Measurements from ENCODE around the gene NAV2.

NAV2 gene

DNA sequence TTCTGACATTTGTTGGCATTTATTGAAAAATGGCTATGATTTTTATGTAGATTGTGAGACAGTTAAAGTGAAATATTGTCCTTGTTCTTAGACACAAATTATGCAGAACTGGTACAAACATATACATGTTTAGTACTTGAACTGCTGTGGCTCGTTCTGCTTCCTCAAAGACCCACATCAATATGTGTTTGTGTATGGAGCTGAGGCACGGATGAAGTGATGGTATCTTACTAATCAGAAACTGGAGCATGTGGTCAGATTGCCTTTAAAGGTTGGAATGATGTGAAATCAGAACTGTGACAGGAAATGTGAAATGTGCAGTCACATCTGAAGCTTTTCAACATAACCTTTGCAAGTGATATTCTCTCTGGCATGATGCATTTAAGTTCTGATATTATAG is 130.4 kb downstream of the NAV2 start:
- FAIRE-seq, result no peak

DNA sequence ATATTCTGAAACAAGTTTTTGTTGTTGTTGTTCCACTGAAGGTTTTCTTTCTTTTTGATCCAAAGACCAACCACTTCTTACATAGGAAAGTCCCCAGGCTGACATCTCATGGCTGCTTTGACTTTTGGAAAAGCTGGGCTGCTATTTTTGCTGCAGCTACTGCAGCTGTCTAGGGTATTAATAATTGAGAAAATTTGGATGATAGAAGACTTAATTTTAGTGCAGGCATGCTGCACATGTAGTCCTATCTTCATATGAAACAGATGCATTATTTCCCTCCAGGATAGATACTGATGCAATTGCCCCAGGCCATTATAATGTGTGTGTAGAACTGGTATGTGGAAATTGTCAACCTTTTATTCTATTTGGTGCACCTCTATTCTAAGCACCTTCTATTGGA is 131.4 kb downstream of the NAV2 start:
- FAIRE-seq, result no peak

DNA sequence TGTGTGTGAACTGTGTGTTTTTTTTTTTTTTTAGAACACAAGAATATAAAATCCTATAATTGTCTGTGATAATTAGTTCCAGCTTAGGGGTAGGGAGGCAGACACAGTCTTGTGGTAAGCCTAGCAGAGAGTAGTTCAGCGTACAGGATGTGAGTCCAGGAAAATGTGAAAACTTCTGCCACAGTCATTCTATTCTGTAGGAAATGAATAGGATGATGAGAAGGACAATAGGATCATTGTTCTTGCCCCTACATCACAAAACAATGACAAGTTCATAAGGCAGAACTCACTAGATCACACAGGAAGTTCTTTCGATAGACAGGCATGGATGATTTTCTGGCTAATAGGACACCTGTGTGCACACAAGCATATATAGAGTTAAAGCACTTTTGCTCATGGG is 132.2 kb downstream of the NAV2 start:
- FAIRE-seq, result no peak

DNA sequence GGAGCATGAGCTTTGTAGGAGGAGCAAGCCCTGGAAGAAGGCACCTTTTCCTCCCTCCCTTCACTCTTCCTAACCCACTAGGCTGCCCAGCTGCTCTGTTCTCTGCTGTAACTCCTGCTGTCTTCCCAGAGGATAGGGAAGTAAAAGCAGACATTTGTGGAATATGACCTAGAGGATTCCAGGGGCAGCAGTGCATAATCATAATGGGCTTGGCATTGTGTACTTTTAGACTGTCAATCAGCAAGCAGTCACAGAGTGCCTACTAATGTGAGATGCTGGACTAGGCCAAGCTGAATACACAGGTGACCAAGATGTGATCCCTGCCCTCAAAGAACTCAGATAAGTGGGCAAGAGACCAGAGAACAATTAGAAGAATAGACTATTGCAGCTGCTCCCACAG is 133.0 kb downstream of the NAV2 start:
- FAIRE-seq, result no peak

DNA sequence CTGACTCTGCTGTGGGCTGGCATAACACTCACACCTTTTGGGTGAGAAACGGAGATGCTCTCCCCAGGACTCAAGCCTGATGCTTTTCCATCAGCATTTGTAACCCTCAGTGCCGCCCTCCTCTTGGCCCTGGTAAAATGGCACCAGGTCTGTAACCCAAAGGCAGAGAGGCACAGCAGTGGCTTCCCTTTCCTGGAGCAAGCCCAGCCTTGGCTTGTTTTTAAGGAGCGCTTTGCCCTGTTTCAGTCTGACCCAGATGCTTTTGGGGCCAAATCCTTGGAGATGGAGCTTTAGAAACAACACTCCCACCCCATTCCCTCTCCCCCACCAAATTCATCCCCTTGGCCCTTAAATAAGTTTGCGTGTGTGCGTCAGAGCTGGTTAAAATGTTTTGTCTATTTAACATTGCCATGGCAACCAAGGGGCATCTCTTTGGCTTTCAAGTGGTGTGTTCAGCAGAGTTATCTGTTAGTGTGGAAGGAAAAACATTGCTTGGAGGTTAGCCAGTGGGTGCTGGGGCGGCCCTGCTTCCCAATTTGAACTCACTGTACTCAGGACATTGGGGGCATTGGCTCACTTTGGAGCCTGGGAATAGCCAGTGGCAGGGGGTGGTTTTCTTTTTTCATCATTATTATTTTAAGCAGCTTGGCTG is 134.1 kb downstream of the NAV2 start:
- no peak for FAIRE-seq

DNA sequence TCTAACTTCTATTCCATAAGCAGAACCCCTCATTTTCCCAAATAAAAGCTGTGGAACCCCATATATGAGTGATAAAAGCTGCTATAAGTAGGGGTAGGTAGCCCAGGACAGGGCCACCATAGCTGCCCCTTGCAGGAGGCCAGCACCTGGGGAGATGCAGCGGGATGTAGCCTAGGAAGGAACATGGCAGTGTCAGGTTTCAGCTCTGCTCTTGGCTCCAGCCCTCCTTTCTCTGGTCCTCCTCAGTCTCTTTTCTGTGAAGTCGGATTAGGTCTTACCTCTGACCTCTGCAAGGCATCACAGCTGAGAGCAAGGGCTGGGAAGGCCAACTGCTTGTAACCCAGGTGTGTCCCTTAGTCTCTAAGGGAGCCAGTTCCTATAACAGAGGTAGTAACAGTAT is 135.6 kb downstream of the NAV2 start:
- FAIRE-seq, result no peak

DNA sequence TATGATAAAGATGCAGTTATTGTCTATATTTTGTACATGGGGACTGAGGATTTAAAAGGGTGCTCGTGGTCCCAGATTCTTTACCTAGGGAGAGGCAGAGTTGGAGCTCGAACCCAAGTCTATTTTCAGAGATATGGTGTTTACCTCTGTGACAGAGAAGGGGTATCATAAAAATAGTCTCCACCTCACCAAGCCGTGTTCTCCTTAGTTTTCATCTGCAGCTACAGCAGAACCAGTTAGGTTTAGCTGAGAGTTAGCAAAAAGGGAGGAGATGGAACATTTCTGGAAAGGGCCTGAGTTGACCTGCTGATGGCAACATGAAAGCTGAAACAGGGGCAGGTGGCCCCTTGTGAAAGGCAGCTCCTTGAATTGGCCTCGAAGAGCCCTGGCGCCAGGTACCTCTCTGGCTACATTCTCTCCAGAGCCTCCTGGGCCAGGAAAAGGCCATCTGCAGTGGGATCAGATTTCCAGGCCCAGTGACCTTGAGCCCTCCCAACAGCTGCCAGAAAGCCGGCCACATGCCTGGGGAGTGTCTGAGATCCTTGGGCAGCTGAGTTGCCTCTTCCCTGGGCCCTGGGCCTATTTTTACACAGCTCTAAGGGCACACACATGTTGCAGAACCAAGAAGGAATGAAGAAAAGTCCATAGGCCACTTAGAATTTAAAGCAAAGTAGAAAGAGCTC is 136.6 kb downstream of the NAV2 start:
- no peak for FAIRE-seq

DNA sequence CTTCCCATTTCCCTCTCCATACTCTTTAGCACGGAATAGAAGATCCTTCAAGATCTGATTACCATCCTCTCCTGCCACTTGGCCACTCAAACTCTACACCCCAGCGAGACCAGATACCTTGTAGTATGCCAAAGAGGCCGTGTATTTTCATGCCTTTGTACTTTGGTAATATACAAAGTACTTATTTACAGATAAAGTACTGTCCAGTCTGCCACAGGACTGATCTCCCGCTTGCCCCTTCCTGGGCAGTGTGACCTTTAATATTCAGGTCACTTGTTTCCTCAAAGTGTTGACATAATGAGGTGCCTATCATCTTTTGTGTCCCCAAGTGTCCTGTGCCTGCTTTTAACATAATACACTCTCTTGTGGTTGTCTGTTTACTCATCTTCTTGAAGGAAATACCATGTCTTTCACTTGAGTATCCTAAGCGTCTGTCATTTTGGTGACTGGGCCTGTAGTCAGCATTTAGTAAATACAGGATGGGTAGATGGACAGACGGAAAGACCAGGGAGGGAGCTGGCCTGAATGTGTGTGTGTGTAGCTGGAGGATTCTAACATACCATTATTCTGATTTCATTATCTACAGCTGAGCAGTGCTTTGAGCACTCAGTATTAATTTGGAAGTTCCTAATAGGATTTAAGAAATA is 137.4 kb downstream of the NAV2 start:
- no peak for FAIRE-seq

DNA sequence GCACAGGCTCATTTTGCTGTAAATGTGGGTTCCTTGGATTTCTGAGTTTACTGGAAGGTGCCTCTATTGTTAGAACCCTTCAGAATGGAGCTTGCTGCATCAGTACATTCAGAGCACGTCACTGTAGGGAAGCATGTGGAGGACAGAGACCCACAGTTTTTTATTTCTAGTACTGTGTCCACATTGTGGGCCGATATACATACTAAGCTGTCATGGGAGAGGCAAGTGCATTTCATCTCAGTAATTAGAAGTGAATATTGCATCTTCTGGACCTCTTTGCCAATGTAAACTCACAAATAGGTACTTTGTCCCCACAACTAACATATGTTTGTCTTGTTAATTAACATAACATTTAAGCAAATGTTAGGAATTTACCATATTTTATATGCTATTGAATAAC is 139.7 kb downstream of the NAV2 start:
- FAIRE-seq, result no peak

DNA sequence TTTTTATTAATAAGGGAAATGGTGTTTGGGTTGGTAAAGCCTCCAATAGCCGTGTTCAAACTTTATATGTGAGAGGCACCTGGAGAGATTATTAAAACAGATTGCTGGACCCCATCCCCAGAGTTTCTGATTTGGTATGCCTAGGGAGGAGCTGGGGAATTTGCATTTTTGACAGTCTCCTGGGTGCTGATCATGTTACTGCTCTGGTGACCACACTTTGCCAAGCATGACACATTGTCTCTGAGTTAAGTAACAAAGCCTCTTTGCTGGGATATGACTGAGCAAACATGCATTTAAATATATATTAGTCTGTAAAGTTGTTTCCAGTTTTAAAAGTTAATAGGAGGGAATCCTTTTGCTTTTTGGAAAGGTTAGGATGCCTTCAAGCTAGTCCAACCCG is 140.4 kb downstream of the NAV2 start:
- FAIRE-seq, result no peak

DNA sequence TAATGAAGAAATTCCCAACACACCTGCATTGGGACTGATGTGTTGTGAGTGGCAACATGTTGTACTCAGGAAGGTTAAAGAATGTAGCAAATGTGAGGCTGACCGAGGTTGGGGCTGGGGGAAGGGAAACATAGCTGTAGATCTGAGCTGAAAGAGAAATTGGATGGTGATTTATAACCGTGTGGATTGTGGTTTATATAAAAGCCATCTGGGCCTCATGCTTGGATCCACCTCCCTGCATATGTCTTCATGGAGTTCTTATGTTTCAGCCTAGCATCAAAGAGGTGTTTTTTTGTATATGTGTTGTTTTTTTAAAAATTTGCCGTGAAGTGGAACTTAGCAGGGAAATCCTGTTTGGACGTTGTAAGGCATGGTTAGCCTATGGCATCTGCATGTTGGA is 141.3 kb downstream of the NAV2 start:
- no peak for FAIRE-seq

DNA sequence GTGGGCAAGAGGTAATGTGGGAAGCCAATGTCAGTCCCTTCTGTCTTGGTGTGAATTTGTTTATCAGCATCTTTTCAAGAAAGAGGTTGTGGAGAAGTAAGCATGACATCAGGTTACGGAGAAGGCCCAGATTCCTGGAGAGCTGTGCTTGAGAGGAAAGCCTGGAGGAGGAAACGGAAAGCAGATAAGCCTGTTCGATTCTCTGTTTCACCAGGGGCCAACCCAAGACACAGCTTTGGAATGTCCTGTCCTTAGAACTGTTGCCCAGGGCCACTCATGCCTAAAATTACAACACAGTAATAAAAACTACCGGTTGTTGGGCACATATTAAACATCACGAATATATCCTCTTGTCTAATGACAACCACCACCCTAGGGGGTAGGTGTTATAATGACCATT is 148.5 kb downstream of the NAV2 start:
- no peak for FAIRE-seq

DNA sequence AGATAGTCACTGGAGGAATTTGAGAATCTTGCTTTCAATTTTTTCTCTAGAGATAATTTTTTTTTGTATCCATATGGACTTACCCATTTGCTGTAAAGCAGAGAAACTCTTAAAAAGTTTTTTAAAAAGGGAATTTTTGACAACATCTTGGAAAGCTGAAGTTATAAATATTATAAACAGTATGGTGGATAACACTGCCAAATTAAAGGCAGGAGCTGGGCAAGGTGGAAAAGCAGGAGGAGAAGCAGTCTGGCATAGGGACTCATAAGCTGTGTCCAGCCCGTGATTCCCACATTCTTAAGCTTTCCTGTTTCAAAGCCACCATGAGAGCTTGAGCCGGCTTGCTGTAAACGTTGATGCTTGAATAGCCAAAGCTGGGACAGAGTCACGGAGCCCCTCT is 149.5 kb downstream of the NAV2 start:
- FAIRE-seq, result no peak

DNA sequence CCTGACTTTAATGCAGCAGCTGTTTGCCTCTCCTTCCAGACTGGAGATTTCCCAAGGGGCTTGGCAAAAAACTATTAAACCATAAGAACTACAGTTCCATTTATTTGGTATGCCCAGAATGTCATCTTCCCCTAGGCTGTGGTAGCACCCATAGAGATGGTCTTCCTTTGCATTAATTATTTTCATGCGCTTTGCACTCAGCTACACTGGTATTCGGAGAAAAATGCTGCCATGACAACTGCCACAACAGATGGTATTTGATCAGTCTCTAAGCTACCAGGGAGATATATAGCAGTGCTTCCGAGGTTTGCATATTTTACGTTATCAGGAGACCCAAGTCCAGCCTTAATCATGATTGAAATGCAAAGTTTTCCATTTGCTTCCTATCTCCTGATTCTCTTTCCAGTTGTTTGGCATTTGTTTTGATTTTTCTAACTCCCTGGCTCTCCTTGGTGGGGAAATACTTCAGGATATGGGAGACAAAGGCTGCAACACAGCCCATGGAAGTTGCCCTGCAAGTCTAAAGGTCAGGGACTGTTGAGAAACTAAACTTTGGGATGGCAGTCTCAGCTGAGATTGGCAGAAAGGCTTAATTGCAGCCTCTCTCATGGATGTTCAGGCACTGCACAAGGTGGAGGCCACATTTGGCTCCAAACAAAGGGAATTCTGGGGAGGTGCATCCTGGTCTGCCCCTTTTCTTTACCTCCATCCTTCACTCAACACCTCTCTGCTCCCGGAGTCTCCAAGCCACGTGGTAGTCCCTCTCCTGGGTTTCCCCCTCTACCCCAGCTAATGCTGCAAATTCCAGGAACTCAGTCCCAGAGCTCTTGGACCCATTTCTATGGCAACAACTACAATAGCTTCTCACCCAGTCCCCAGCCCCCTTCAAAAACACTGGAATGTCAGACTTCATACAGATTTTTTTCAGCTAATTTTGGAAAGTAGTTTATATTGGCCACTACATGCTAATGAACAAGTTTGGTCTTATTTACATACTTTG is 151.8 kb downstream of the NAV2 start:
- FAIRE-seq, result no peak

DNA sequence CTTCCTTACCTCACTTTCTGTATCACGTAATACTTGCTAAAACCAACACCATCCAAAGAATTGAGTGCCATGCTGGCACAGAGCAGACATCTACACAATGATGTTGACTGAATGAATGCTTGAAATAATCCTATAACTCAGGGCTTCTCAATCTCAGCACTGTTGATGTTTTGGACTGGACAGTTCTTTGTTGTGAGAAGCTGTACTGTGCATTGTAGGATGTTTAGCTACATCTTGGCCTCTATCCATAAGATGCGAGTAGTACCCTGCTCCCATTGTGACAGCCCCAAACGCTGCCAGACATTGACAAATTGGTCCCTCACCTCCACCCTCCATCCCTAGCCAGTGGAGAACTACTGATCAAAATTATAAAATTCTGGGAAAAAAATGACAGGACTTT is 153.4 kb downstream of the NAV2 start:
- FAIRE-seq, result no peak

DNA sequence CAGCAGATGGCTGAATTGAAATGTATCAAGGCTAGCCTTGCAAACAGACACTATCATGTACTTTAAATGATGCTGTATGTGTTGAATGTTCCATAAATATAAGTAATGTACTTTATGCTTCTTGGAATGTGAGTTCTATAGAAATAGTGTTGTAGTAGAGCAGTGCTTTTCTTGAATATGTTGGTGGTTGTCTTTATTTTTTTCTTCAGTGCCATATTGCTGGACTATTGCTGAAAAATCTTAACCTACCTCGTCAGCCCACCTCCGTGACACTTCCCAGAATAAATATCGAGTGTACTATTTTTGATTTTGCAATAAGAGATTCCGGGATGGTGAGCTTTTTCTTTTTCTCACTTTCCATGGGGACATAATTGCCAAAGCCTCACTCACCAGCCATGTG is 153.9 kb downstream of the NAV2 start:
- no peak for FAIRE-seq

DNA sequence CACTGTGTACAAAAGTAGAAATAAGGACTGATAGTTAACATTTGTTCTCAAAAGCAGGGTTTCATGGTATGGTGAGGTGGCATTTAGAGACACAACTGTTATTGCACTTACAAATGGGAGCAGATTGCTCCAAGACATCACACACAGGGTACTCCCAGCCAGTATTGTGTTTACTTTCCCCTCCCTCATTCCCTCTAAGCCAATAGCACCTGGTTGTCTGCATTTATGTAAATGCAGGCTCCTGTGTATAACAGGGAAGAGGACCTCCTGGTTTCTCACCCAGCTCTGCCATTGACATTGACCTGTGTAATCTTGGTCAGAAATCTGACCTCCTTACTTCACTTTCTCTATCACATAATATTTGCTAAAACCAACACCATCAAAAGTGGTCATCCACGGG is 154.4 kb downstream of the NAV2 start:
- FAIRE-seq, result no peak

DNA sequence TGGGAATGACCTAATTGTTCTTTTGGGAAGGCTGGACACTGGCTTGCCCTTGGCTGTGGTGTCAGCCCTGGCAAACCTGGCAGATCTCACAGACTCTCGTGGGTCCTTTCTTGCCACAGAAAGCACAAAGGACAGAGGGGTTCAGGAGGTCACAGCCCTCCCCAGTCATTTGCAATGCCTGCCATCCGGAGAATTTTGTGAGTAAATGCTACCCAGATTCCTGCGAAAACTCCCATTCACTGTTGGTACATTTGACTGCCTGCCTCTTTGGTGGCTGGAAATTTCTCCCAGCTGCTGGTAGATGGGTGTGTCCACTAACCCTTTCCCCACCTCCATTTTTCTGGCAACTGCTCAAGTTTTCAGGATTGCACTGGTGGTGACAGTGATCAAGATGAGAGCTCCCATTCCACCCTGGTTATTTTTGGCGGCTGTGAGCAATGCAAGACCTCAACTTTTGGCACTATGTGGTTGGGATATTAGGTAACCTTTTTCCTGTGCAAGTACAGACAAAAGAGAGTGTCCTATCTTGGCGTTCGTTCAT is 155.7 kb downstream of the NAV2 start:
- no peak for FAIRE-seq

DNA sequence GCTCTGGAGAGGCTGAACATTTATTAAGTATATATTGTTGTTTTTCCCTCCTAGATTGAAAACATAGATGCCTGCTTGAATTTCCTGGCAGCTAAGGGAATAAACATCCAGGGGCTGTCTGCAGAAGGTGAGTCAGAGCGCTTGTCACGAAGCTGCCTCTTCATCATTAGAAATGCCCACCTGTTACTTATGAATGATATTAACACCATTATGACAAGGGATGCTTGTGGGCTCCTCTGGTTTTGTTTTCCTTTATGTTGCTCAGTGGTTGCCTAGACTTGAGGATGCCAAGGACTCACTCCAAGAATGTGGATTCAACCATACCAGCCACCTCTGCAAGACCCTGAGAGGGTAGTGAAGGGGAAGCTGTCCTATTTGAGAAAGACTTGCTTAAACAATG is 156.2 kb downstream of the NAV2 start:
- no peak for FAIRE-seq

DNA sequence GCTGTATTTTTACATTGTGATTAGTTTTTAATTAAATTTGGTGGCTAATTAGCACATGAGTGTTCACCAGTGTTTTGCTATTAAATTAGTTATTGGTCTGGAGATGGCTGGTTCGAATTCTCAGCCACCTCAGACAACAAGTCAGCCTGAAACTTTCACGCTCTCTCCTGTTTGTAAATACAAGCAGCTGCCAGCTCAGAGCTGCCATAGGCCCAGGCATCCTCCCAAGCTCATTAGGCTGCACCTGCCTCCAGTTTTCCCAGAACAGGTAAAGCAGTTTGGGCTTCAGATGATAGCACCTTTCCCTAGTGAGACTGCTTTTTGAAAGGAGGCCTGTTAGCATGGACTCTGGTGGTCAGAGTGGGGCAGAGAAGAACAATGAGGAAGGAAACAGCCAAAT is 156.8 kb downstream of the NAV2 start:
- FAIRE-seq, result no peak

DNA sequence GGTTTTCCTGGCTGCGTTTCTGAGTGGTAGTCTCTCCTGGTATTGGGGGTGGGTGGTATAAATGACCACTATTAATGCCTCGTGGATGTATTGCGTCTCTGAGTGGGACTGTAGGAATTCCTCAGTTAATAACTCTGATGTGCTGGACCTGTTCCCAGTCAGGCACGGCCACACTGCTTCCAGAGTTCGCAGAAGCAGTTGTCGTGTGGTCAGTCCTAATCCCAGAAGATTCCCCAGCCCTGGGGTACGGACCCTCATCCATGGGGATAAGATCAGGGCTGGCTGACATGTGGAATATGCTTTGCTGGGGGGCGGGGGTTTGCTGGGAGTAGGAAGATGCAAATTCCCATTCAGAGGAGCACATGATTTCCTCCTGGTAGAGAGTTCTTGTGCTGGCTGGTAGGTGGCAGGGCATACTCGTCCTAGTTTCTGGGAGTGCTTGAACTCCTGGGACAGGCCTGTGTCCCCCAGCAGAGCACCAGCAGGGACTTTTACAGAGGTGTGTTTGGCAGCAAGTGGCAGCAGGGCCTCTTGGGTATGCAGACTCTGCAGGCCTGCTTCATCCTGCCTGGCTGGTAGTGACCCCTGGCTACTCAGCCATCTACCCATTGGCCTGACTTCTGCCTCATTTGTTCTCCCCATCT is 157.4 kb downstream of the NAV2 start:
- FAIRE-seq, result no peak

DNA sequence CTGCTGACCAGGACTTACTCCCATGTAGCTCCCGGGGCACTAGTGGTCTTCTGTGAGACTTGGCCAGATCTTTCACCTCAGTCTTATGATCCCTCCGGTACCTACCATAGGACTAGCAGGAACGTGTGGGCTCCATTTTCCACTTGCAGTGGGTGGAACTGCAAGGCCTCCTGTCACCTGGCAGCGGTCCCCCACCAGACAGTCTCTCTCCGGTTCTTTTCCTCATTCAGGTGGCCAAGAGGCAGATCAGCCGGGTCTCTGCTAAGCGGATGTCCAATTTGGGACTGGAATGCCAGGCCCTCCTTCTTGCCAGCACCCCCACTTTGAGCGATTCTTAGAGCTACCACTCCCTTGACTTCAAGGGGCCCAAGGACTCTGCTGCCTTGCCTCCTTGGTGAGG is 158.9 kb downstream of the NAV2 start:
- no peak for FAIRE-seq
